Right hindlimb (tissue), 1 donor: Measurements from ENCODE around the gene ILF3.

Experiments used
- DNase-seq: peaks from one replicate; pipeline ENCODE4 v3.0.0-alpha.2; 2018

ILF3 gene

GRCh38 chr19:10653732-10654609 is at the start of gene ILF3:
ILF3 (plus strand) TSS chr19:10654346; CDS start chr19:10670606, 16,260 bp downstream.
- DNase-seq: peak; percentile 100

- no peak for DNase-seq
These were observed 49.6 kb upstream of the ILF3 start for GRCh38 chr19:10604460-10604980.

- DNase-seq: no peak
These were observed 42.2 kb upstream of the ILF3 start for GRCh38 chr19:10611907-10612306.

- peak; percentile 31 for DNase-seq
These were observed 41.5 kb upstream of the ILF3 start for GRCh38 chr19:10612499-10613119.

GRCh38 chr19:10615429-10616023 is 38.6 kb upstream of the ILF3 start:
- DNase-seq: no peak

- no peak for DNase-seq
These were observed 36.6 kb upstream of the ILF3 start for GRCh38 chr19:10617409-10618121.

GRCh38 chr19:10618846-10619245 is 35.3 kb upstream of the ILF3 start:
- DNase-seq: no peak

- no peak for DNase-seq
These were observed 33.4 kb upstream of the ILF3 start for GRCh38 chr19:10620786-10621185.

GRCh38 chr19:10621966-10622365 is 32.2 kb upstream of the ILF3 start:
- DNase-seq: no peak

GRCh38 chr19:10624585-10624984 is 29.6 kb upstream of the ILF3 start:
- no peak for DNase-seq

- peak; percentile 92 for DNase-seq
These were observed 29.0 kb upstream of the ILF3 start, which contains the start of gene SLC44A2 for GRCh38 chr19:10625003-10625761. SLC44A2 (plus strand) TSS chr19:10625553; CDS start chr19:10625634, 81 bp downstream.

GRCh38 chr19:10625762-10626138 is 28.4 kb upstream of the ILF3 start:
- no peak for DNase-seq

GRCh38 chr19:10631874-10632273 is 22.3 kb upstream of the ILF3 start:
- no peak for DNase-seq

- DNase-seq: no peak
These were observed 19.7 kb upstream of the ILF3 start for GRCh38 chr19:10634430-10634829.

- DNase-seq: no peak
These were observed 19.2 kb upstream of the ILF3 start for GRCh38 chr19:10634963-10635362.

GRCh38 chr19:10636304-10636972 is 17.7 kb upstream of the ILF3 start:
- no peak for DNase-seq

- no peak for DNase-seq
These were observed 16.3 kb upstream of the ILF3 start for GRCh38 chr19:10637894-10638293.

- no peak for DNase-seq
These were observed 14.3 kb upstream of the ILF3 start for GRCh38 chr19:10639836-10640235.

- DNase-seq: no peak
These were observed 13.8 kb upstream of the ILF3 start for GRCh38 chr19:10640361-10640760.

- no peak for DNase-seq
These were observed 12.9 kb upstream of the ILF3 start for GRCh38 chr19:10641248-10641647.

- peak; percentile 55 for DNase-seq
These were observed 11.5 kb upstream of the ILF3 start for GRCh38 chr19:10642473-10643171.
